Left lung (tissue), 10 donors: Measurements from ENCODE around the gene PAPSS1. TPM values are rescaled to one million over a fixed set of nuclear protein-coding genes. Genes with fewer than 3 reads are reported as not detected.

Experiments
- ATAC-seq: fragments of 200-7000 bp; cut with Tn5 transposase; one replicate; pipeline ENCODE4 v1.9.1; 2020; ENCODE audit warnings: moderate library complexity
- DNase-seq, 4 donors: peaks; one replicate each; pipeline ENCODE4 v3.0.0-alpha.2; 2013 to 2020
- H3K27ac ChIP-seq, 2 donors: fragments of 200-600 bp; sonication (generic) in 1 of 2; one replicate each; pipeline versions ENCODE4 v1.5.0 to v1.8.0; 2020 to 2021
- H3K27me3 ChIP-seq, 2 donors: fragments of 200-600 bp; sonication (generic) in 1 of 2; one replicate each; pipeline versions ENCODE4 v1.5.0 to v1.8.0; 2020 to 2021
- H3K36me3 ChIP-seq, 2 donors: fragments of 200-600 bp; sonication (generic) in 1 of 2; one replicate each; pipeline versions ENCODE4 v1.5.0 to v1.8.0; 2020 to 2021
- H3K4me1 ChIP-seq, 2 donors: fragments of 200-600 bp; one replicate each; pipeline ENCODE4 v1.8.0; 2021
- H3K4me3 ChIP-seq, 2 donors: fragments of 200-600 bp; sonication (generic) in 1 of 2; one replicate each; pipeline versions ENCODE4 v1.5.0 to v1.8.0; 2020 to 2021; ENCODE audit warnings: mild to moderate bottlenecking in 1 of 2
- H3K9me3 ChIP-seq, 2 donors: fragments of 200-600 bp; sonication (generic) in 1 of 2; one replicate each; pipeline versions ENCODE4 v1.5.0 to v1.8.0; 2020 to 2021
- CTCF ChIP-seq, 2 donors: fragments of 200-600 bp; sonication (generic) in 1 of 2; IDR thresholded peaks; one replicate each; pipeline versions ENCODE4 v1.5.0 to v1.8.0; 2021; ENCODE audit warnings: antibody characterized with exemption in 2 of 2
- intact Hi-C, 2 donors: fragments of 100-400 bp; cut with DNase I; formaldehyde crosslinking; loops; one replicate each; pipeline versions ENCODE4 v1.11.2 to v1.14.2; 2022
- polyA plus RNA-seq, 6 donors: library from polyadenylated mRNA; unstranded; fragments of 120-200 nt; gene quantifications; one replicate each; pipeline ENCODE4 v1.2.1, GENCODE V29; 2013; ENCODE audit not compliant: insufficient read length in 6 of 6
- total RNA-seq, 2 donors: library from RNA; stranded (reverse); fragmentation: NEBNext Ultra II Directional; extraction: Animal tissue kit (Norgen Biotek cat#: 25700); gene quantifications; one replicate each; pipeline ENCODE4 v1.2.1, GENCODE V29; 2021
- donor health status: DM: no; HTN: yes; CAD: no.
- donor health status: DM: no; HTN: no; CAD: no.

PAPSS1 gene
- total and polyA plus RNA-seq, 8 donors: 57.5 to 85.3 (median 70.6) TPM

GRCh38 chr4:107572281-107572680 is 147.8 kb downstream of the PAPSS1 start:
- intact Hi-C loops: no loop called here
- no peak overlapping the region for H3K4me3 ChIP-seq
- H3K27ac ChIP-seq: no peak overlapping the region
- no peaks in the 10 kb centered on the region for H3K4me1 ChIP-seq
- ATAC-seq (no peak), DNase-seq (no peak)
- H3K27me3 ChIP-seq: no peaks in the 10 kb centered on the region
- H3K9me3 ChIP-seq: peaks cover 0 to 11% of the 10 kb centered on the region in 2 donors
- TF ChIP-seq CTCF (IDR thresholded peaks at IDR 0.05): no peak
- no peaks in the 10 kb centered on the region for H3K36me3 ChIP-seq

- H3K36me3 ChIP-seq: no peaks in the 10 kb centered on the region
- no peak for TF ChIP-seq CTCF (IDR thresholded peaks at IDR 0.05)
- no peak for DNase-seq
- no peaks in the 10 kb centered on the region for H3K4me1 ChIP-seq
- intact Hi-C loops: no loop called here
- peaks cover 0 to 16% of the 10 kb centered on the region in 2 donors for H3K9me3 ChIP-seq
- H3K27me3 ChIP-seq: no peaks in the 10 kb centered on the region
- H3K4me3 ChIP-seq: no peak overlapping the region
- no peak for ATAC-seq
- no peak overlapping the region for H3K27ac ChIP-seq
Observed at GRCh38 chr4:107570952-107571351, 149.1 kb downstream of the PAPSS1 start.

- no peak for ATAC-seq
- intact Hi-C loops: no loop called here
Observed at GRCh38 chr4:107564326-107564725, 155.7 kb downstream of the PAPSS1 start.

More at GRCh38 chr4:107564326-107564725, 155.7 kb downstream of the PAPSS1 start:
- DNase-seq: no peak
- H3K27ac ChIP-seq: no peak overlapping the region
- no peak for TF ChIP-seq CTCF (IDR thresholded peaks at IDR 0.05)
- H3K27me3 ChIP-seq: no peaks in the 10 kb centered on the region
- no peaks in the 10 kb centered on the region for H3K4me1 ChIP-seq
- H3K9me3 ChIP-seq: peaks cover 0 to 31% of the 10 kb centered on the region in 2 donors
- no peak overlapping the region for H3K4me3 ChIP-seq
- H3K36me3 ChIP-seq: no peaks in the 10 kb centered on the region

Other genes starting within 250 kb of the PAPSS1 start
- gene SGMS2, start 104.7 kb upstream of the PAPSS1 start, total RNA-seq: 100 to 1,000 TPM in 1 of 2 donors, 10 to 100 TPM in 1; 88.8 to 106 TPM
- 10 to 100 TPM; 11.7 to 20.2 (median 16.4) TPM for gene SGMS2, start 104.7 kb upstream of the PAPSS1 start, polyA plus RNA-seq
- gene CYP2U1, start 211.3 kb upstream of the PAPSS1 start, total RNA-seq: 1 to 10 TPM; 5.3 to 7.2 TPM
- gene CYP2U1, start 211.3 kb upstream of the PAPSS1 start, polyA plus RNA-seq: 1 to 10 TPM; 4.8 to 5.6 (median 5.0) TPM